WTC11 (cell line): ENCODE data around the gene MYO1A. TPM values are rescaled to one million over a fixed set of nuclear protein-coding genes. Genes with fewer than 3 reads are reported as not detected.

Experiments
- ATAC-seq: fragments of 200-7000 bp; cut with Tn5 transposase; 2 replicates; pipeline ENCODE4 v1.10.0; 2021; ENCODE audit warnings: mild to moderate bottlenecking, moderate library complexity
- CTCF ChIA-PET: fragments of 300-600 bp; sonication (Branson Sonifier 250); formaldehyde crosslinking; loops from one replicate; lab custom pipeline; 2021; ENCODE audit warnings: antibody characterized with exemption; lab: Charles Lee
- POLR2A ChIA-PET: fragments of 350-600 bp; sonication (Branson Sonifier 250); formaldehyde crosslinking; loops from one replicate; lab custom pipeline; 2021; ENCODE audit warnings: antibody characterized with exemption; lab: Charles Lee
- DNase-seq: peaks from one replicate; pipeline ENCODE4 v3.0.0; 2021; ENCODE audit warnings: low spot score
- H3K27ac Mint-ChIP-seq: 2 replicates; pipeline ENCODE4 v1.8.0; 2021; ENCODE audit warnings: mixed read lengths
- H3K27me3 Mint-ChIP-seq: 2 replicates; pipeline ENCODE4 v1.8.0; 2021; ENCODE audit warnings: low read depth, mild to moderate bottlenecking, moderate library complexity, mixed read lengths
- H3K36me3 Mint-ChIP-seq: 2 replicates; pipeline ENCODE4 v1.8.0; 2021; ENCODE audit warnings: mixed read lengths
- H3K4me1 Mint-ChIP-seq: 2 replicates; pipeline ENCODE4 v1.8.0; 2022; ENCODE audit warnings: mixed read lengths
- H3K4me3 Mint-ChIP-seq: 2 replicates; pipeline ENCODE4 v1.8.0; 2021; ENCODE audit warnings: mild to moderate bottlenecking, moderate library complexity, mixed read lengths
- H3K9me3 Mint-ChIP-seq: 2 replicates; pipeline ENCODE4 v1.8.0; 2021; ENCODE audit warnings: mixed read lengths
- CREB1 ChIP-seq: sonication (generic); formaldehyde crosslinking; IDR thresholded peaks from 2 replicates; pipeline ENCODE4 v1.8.0; 2023; ENCODE audit warnings: mild to moderate bottlenecking, missing genetic modification reagents
- FOXK1 ChIP-seq: sonication (generic); formaldehyde crosslinking; IDR thresholded peaks from 2 replicates; pipeline ENCODE4 v1.8.0; 2022; ENCODE audit warnings: mild to moderate bottlenecking, moderate library complexity, missing genetic modification reagents
- NFATC4 ChIP-seq: fragments of 250-450 bp; sonication (Bioruptor Pico); IDR thresholded peaks from 2 replicates; pipeline ENCODE4 v1.9.0; 2021; ENCODE audit warnings: mild to moderate bottlenecking
- NR1H2 ChIP-seq: sonication (generic); formaldehyde crosslinking; IDR thresholded peaks from 2 replicates; pipeline ENCODE4 v1.9.0; 2021; ENCODE audit warnings: mild to moderate bottlenecking, moderate library complexity, missing genetic modification reagents
- OVOL2 ChIP-seq: fragments of 250-450 bp; sonication (Bioruptor Pico); IDR thresholded peaks from 2 replicates; pipeline ENCODE4 v1.9.0; 2021; ENCODE audit warnings: mild to moderate bottlenecking, borderline replicate concordance
- RELA ChIP-seq: sonication (generic); formaldehyde crosslinking; IDR thresholded peaks from 2 replicates; pipeline ENCODE4 v1.8.1; 2022; ENCODE audit warnings: missing genetic modification reagents, mild to moderate bottlenecking, borderline replicate concordance
- SOX15 ChIP-seq: fragments of 250-450 bp; sonication (Bioruptor Pico); IDR thresholded peaks from 2 replicates; pipeline ENCODE4 v1.9.0; 2021; ENCODE audit warnings: mild to moderate bottlenecking
- SP1 ChIP-seq: sonication (generic); formaldehyde crosslinking; conservative IDR thresholded peaks from 2 replicates; pipeline ENCODE4 v1.8.1; 2022; ENCODE audit warnings: missing genetic modification reagents
- TCF7 ChIP-seq: sonication (generic); formaldehyde crosslinking; IDR thresholded peaks from 2 replicates; pipeline ENCODE4 v1.8.0; 2022; ENCODE audit warnings: mild to moderate bottlenecking, low read depth, missing genetic modification reagents, moderate library complexity
- ZNF219 ChIP-seq: sonication (generic); formaldehyde crosslinking; IDR thresholded peaks from 2 replicates; pipeline ENCODE4 v1.8.0; 2023; ENCODE audit warnings: missing genetic modification reagents, mild to moderate bottlenecking, borderline replicate concordance
- ZNF317 ChIP-seq: sonication (generic); formaldehyde crosslinking; IDR thresholded peaks from 2 replicates; pipeline ENCODE4 v1.8.1; 2023; ENCODE audit warnings: low read depth, mild to moderate bottlenecking, moderate library complexity, missing genetic modification reagents, borderline replicate concordance
- ZNF416 ChIP-seq: fragments of 250-450 bp; sonication (Bioruptor Pico); IDR thresholded peaks from 2 replicates; pipeline ENCODE4 v1.9.0; 2021; ENCODE audit warnings: mild to moderate bottlenecking, inconsistent platforms
- ZNF423 ChIP-seq: fragments of 250-450 bp; sonication (Bioruptor Pico); IDR thresholded peaks from 2 replicates; pipeline ENCODE4 v2.1.2; 2022; ENCODE audit warnings: mild to moderate bottlenecking, moderate library complexity
- total RNA-seq: library from RNA; stranded (reverse); gene quantifications from 3 replicates; pipeline ENCODE4 v1.2.3, GENCODE V29; 2021
- TF ChIP-seq, protein P1 (sequence below): sonication (generic); formaldehyde crosslinking; IDR thresholded peaks from 2 replicates; pipeline ENCODE4 v1.8.1; 2022; ENCODE audit warnings: mild to moderate bottlenecking, moderate library complexity, missing genetic modification reagents
- TF ChIP-seq, protein P2 (sequence below): sonication (generic); formaldehyde crosslinking; conservative IDR thresholded peaks from 2 replicates; pipeline ENCODE4 v1.8.1; 2023; ENCODE audit warnings: mild to moderate bottlenecking, low read depth, missing genetic modification reagents, moderate library complexity
- TF ChIP-seq, protein P3 (sequence below): fragments of 250-450 bp; sonication (Bioruptor Pico); IDR thresholded peaks from 2 replicates; pipeline ENCODE4 v1.8.0; 2021; ENCODE audit warnings: mild to moderate bottlenecking
- TF ChIP-seq, protein P4 (sequence below): sonication (generic); formaldehyde crosslinking; conservative IDR thresholded peaks from 2 replicates; pipeline ENCODE4 v1.8.1; 2022; ENCODE audit warnings: mild to moderate bottlenecking, missing genetic modification reagents
- TF ChIP-seq, protein P5 (sequence below): sonication (generic); formaldehyde crosslinking; IDR thresholded peaks from 2 replicates; pipeline ENCODE4 v1.8.1; 2022; ENCODE audit warnings: low read depth, mild to moderate bottlenecking, moderate library complexity, missing genetic modification reagents, borderline replicate concordance

Gene MYO1A
- total RNA-seq, 1 experiment from 2014 or later = 0.87 TPM

DNA sequence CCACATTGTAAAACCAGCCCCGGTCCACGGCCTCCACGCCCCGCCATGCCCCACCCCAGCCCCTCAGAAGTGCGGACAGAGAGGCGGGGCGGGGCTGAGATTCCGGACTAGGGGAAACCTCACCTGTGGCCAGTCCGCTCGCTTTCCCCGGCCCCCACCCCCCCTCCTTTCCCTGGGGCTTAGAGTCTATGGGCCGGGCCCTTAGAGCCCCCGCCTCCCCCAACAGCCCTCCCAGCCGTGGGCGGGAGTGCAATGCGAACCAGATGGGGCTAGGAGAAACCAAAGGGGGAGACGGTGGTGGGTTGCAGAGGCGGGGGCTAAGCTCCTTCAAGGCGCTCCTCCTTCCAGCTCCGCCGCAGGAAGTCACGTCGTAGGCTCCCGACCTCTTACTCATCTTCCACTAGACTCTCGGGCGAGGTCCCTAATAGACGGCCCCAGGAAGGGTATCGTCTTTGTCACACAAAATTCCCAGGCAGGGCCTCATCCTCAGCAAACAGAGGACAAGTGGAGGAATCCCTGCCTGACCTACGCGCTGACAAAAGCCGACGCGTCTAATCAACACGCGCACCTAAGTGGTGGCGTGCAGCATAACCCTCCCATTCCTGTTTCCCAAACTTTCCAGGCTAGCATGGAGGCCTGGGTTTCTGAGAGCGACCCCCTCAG lies 37.9 kb upstream of the MYO1A start:
- Mint-ChIP-seq H3K27me3 (no peaks in the 10 kb centered on the region; the same call in 1 of the 2 replicates), H3K9me3 (no peaks in the 10 kb centered on the region)
- ATAC-seq = peak; percentile 67
- TF ChIP-seq ZNF317 (no peak), SOX15 (CRISPR knock-in tag) (no peak), ZNF416 (no peak), OVOL2 (CRISPR knock-in tag) (no peak), FOXK1 (CRISPR knock-in tag) (peak; percentile 9; the same call in 1 of the 2 replicates), NR1H2 (CRISPR knock-in tag) (no peak), SP1 (peak; percentile 45; the same call in 1 of the 2 replicates), CREB1 (CRISPR knock-in tag) (no peak), ZNF219 (CRISPR knock-in tag) (no peak), NFATC4 (no peak), TCF7 (CRISPR knock-in tag) (no peak), ZNF423 (CRISPR knock-in tag) (no peak)
- TF ChIP-seq, protein P1, sequence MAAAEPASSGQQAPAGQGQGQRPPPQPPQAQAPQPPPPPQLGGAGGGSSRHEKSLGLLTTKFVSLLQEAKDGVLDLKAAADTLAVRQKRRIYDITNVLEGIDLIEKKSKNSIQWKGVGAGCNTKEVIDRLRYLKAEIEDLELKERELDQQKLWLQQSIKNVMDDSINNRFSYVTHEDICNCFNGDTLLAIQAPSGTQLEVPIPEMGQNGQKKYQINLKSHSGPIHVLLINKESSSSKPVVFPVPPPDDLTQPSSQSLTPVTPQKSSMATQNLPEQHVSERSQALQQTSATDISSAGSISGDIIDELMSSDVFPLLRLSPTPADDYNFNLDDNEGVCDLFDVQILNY = 0 out of 2 replicates have a peak, but pooled peaks have one; percentile 22
- TF ChIP-seq, protein P2, sequence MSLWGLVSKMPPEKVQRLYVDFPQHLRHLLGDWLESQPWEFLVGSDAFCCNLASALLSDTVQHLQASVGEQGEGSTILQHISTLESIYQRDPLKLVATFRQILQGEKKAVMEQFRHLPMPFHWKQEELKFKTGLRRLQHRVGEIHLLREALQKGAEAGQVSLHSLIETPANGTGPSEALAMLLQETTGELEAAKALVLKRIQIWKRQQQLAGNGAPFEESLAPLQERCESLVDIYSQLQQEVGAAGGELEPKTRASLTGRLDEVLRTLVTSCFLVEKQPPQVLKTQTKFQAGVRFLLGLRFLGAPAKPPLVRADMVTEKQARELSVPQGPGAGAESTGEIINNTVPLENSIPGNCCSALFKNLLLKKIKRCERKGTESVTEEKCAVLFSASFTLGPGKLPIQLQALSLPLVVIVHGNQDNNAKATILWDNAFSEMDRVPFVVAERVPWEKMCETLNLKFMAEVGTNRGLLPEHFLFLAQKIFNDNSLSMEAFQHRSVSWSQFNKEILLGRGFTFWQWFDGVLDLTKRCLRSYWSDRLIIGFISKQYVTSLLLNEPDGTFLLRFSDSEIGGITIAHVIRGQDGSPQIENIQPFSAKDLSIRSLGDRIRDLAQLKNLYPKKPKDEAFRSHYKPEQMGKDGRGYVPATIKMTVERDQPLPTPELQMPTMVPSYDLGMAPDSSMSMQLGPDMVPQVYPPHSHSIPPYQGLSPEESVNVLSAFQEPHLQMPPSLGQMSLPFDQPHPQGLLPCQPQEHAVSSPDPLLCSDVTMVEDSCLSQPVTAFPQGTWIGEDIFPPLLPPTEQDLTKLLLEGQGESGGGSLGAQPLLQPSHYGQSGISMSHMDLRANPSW (CRISPR knock-in tag) = no peak
- TF ChIP-seq, protein P3, sequence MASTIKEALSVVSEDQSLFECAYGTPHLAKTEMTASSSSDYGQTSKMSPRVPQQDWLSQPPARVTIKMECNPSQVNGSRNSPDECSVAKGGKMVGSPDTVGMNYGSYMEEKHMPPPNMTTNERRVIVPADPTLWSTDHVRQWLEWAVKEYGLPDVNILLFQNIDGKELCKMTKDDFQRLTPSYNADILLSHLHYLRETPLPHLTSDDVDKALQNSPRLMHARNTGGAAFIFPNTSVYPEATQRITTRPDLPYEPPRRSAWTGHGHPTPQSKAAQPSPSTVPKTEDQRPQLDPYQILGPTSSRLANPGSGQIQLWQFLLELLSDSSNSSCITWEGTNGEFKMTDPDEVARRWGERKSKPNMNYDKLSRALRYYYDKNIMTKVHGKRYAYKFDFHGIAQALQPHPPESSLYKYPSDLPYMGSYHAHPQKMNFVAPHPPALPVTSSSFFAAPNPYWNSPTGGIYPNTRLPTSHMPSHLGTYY (CRISPR knock-in tag) = no peak
- TF ChIP-seq, protein P4, sequence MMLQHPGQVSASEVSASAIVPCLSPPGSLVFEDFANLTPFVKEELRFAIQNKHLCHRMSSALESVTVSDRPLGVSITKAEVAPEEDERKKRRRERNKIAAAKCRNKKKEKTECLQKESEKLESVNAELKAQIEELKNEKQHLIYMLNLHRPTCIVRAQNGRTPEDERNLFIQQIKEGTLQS = no peak
- TF ChIP-seq, all 79 proteins: peak for 3
- ChIA-PET POLR2A (interaction anchor here (0.8 to 4.7 kb wide), 8 partner anchors 9 to 451 kb away, joined by 3 to 65 read pairs (median 4); partner anchors contain the start of genes LRP1, NEMP1, STAT6 and TAC3), CTCF (interaction anchor here (0.6 to 8.7 kb wide), 12 partner anchors 9 to 387 kb away, joined by 3 to 219 read pairs (median 4); partner anchors contain the start of genes LRP1, NEMP1 and STAT6)
- Mint-ChIP-seq H3K36me3 (peaks cover 11% of the 10 kb centered on the region), H3K27ac (peak overlapping the region; percentile 100), H3K4me3 (peak overlapping the region; percentile 85), H3K4me1 (peaks cover 34% of the 10 kb centered on the region)
- DNase-seq = peak; percentile 90

DNA sequence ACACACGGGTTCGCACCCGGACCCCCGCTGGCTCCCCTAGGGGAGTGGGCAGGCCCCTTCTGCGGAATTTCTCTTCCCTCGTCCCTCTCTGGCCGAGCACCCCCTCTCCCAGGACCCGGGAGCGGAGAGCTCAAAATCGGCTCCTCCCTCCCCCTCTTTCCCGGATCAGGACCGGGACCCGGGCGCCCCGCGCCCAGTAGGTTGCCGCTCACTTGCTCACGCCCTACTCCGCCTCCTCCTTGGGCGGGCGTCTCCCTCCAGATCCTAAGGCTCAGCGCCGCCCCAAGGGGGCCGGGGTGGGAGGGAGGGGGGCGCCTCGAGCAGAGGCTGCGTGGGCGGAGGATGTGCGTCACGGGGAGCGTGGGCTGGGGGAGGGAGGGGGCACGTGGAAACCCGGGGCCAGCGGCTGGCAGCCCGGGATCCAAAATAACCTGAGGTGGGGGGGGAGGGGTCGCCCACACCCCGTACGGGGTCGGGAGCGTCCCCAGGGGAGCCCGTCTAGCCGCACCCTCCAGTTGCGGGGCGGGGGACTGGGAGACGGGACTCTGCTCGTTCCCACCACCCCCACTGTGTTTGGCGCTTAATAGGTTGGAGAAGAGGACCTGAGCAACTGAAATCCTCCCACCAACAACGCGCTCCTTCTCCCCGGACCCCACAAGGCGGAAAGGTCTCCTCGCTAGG lies 37.2 kb upstream of the MYO1A start:
- POLR2A ChIA-PET = interaction anchor here (0.6 to 4.7 kb wide), 12 partner anchors 8 to 450 kb away, joined by 3 to 65 read pairs (median 4); partner anchors contain the start of genes LRP1, NEMP1, STAT6 and TAC3
- peak; percentile 13 for ATAC-seq

More for the DNA sequence above, 37.2 kb upstream of the MYO1A start:
- peak overlapping the region; percentile 97 for H3K27ac Mint-ChIP-seq
- CTCF ChIA-PET = interaction anchor here (0.6 to 8.7 kb wide), 22 partner anchors 8 to 400 kb away, joined by 3 to 219 read pairs (median 4); partner anchors contain the start of genes INHBE, LRP1, NEMP1 and SHMT2
- H3K36me3 Mint-ChIP-seq = peaks cover 5% of the 10 kb centered on the region; the same call in 1 of the 2 replicates
- peaks cover 30% of the 10 kb centered on the region for H3K4me1 Mint-ChIP-seq
- DNase-seq = peak; percentile 81
- H3K27me3 Mint-ChIP-seq = no peaks in the 10 kb centered on the region; the same call in 1 of the 2 replicates
- TF ChIP-seq RELA = no peak
- TF ChIP-seq ZNF423 (CRISPR knock-in tag) = peak; percentile 38; the same call in 1 of the 2 replicates
- TF ChIP-seq, protein P5, sequence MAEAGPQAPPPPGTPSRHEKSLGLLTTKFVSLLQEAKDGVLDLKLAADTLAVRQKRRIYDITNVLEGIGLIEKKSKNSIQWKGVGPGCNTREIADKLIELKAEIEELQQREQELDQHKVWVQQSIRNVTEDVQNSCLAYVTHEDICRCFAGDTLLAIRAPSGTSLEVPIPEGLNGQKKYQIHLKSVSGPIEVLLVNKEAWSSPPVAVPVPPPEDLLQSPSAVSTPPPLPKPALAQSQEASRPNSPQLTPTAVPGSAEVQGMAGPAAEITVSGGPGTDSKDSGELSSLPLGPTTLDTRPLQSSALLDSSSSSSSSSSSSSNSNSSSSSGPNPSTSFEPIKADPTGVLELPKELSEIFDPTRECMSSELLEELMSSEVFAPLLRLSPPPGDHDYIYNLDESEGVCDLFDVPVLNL = no peak
- H3K9me3 Mint-ChIP-seq = no peaks in the 10 kb centered on the region
- peak overlapping the region; percentile 85 for H3K4me3 Mint-ChIP-seq
